HG02884 (cell line): ENCODE results near the gene DGAT2.

Experiments used
- ATAC-seq: cut with Tn5 transposase; IDR thresholded peaks from one replicate; pipeline ENCODE4 v1.9.1; 2021; ENCODE audit warnings: mild to moderate bottlenecking, moderate library complexity; ENCODE audit not compliant: unreplicated experiment

Gene DGAT2

GRCh38 chr11:75821202-75821601 is 52.6 kb downstream of the DGAT2 start:
- ATAC-seq: no peak

- ATAC-seq: no peak
Measured at GRCh38 chr11:75822541-75822940, 54.0 kb downstream of the DGAT2 start.

GRCh38 chr11:75823415-75823814 is 54.8 kb downstream of the DGAT2 start:
- ATAC-seq: no peak

GRCh38 chr11:75823946-75824345 is 55.4 kb downstream of the DGAT2 start:
- no peak for ATAC-seq

GRCh38 chr11:75826461-75827230 is 58.1 kb downstream of the DGAT2 start:
- no peak for ATAC-seq

- ATAC-seq: no peak
Measured at GRCh38 chr11:75827562-75827961, 59.0 kb downstream of the DGAT2 start.

GRCh38 chr11:75831915-75832502 is 63.4 kb downstream of the DGAT2 start:
- no peak for ATAC-seq

GRCh38 chr11:75834728-75835127 is 66.2 kb downstream of the DGAT2 start:
- no peak for ATAC-seq

- ATAC-seq: no peak
Measured at GRCh38 chr11:75836417-75836816, 67.8 kb downstream of the DGAT2 start.

GRCh38 chr11:75839851-75840250 is 71.3 kb downstream of the DGAT2 start:
- no peak for ATAC-seq

GRCh38 chr11:75840522-75840921 is 71.9 kb downstream of the DGAT2 start:
- ATAC-seq: no peak

GRCh38 chr11:75841739-75842138 is 73.2 kb downstream of the DGAT2 start:
- no peak for ATAC-seq

- ATAC-seq: no peak
Measured at GRCh38 chr11:75845324-75845723, 76.7 kb downstream of the DGAT2 start.

GRCh38 chr11:75849894-75850293 is 81.3 kb downstream of the DGAT2 start:
- ATAC-seq: no peak

- ATAC-seq: no peak
Measured at GRCh38 chr11:75850787-75851186, 82.2 kb downstream of the DGAT2 start.
